MM.1S (cell line): ENCODE data around the gene GLYATL1B.
"Not testable (repeated sequence)": the region's sequence is repeated elsewhere in the genome, so short reads cannot be mapped to it uniquely, and the experiment has no call there.

Source experiments
- CTCF ChIP-seq: fragments of 300-600 bp; sonication (generic); IDR thresholded peaks from 2 replicates; pipeline ENCODE4 v1.5.1; 2016; ENCODE audit warnings: antibody characterized with exemption, low read length, mixed read lengths
- EZH2 ChIP-seq: fragments of 300-600 bp; sonication (generic); optimal IDR thresholded peaks from 2 replicates; pipeline ENCODE3; 2017; ENCODE audit warnings: low read depth, mild to moderate bottlenecking, antibody characterized with exemption, low read length, mixed read lengths
- EZH2phosphoT487 ChIP-seq: fragments of 300-600 bp; sonication (generic); IDR thresholded peaks from 2 replicates; pipeline ENCODE4 v1.6.1; 2018; ENCODE audit warnings: antibody characterized with exemption, low read length

DNA sequence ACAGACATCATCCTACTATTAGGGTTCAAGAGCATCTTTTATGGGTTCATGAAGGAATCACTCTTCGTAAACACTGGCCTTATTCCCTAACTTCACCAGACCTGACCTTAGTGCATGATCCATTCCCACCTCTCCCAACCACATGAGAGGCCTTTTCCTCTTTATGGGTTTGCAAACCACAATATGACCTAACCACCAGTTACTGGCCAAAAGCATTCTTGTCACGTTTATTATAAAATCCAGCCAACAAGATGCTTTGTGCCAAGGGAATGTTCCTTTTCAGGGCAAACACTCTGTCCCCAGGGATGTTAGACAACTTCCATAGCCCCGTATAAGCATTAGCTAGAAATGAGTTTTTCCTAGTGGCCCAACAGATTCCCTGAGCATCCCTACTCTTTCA, 26.0 kb upstream of the GLYATL1B start:
- TF ChIP-seq CTCF, EZH2, EZH2phosphoT487: not testable (repeated sequence)
